ENCODE results near the gene DDIT4.

- TF ChIP-seq POLR2A (IDR thresholded peaks at IDR 0.05) (no peak), EP300 (IDR thresholded peaks at IDR 0.05; ENCODE audit: low read depth) (no peak), POLR2AphosphoS5 (IDR thresholded peaks at IDR 0.05) (no peak)
- TF ChIP-seq, protein P1, sequence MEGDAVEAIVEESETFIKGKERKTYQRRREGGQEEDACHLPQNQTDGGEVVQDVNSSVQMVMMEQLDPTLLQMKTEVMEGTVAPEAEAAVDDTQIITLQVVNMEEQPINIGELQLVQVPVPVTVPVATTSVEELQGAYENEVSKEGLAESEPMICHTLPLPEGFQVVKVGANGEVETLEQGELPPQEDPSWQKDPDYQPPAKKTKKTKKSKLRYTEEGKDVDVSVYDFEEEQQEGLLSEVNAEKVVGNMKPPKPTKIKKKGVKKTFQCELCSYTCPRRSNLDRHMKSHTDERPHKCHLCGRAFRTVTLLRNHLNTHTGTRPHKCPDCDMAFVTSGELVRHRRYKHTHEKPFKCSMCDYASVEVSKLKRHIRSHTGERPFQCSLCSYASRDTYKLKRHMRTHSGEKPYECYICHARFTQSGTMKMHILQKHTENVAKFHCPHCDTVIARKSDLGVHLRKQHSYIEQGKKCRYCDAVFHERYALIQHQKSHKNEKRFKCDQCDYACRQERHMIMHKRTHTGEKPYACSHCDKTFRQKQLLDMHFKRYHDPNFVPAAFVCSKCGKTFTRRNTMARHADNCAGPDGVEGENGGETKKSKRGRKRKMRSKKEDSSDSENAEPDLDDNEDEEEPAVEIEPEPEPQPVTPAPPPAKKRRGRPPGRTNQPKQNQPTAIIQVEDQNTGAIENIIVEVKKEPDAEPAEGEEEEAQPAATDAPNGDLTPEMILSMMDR (IDR thresholded peaks at IDR 0.05) = no peak
Measured at GRCh38 chr10:72292223-72292691, 18.5 kb downstream of the DDIT4 start.
